DND-41 (cell line): ENCODE measurements around the gene SYS1.

ENCODE experiments used
- CTCF ChIP-seq: IDR thresholded peaks from 2 replicates; pipeline ENCODE4 v1.5.1; 2012; ENCODE audit warnings: borderline replicate concordance, low read length, moderate library complexity, mild to moderate bottlenecking; ENCODE audit not compliant: poor library complexity, severe bottlenecking; ENCODE audit errors: extremely low read depth
- EZH2 ChIP-seq: IDR thresholded peaks from 3 replicates; pipeline ENCODE4 v1.6.1; 2012; ENCODE audit warnings: borderline replicate concordance, low read depth, mild to moderate bottlenecking, moderate library complexity, low read length, inconsistent platforms; ENCODE audit not compliant: severe bottlenecking

- TF ChIP-seq CTCF, result no peak
- TF ChIP-seq EZH2, result no peak
Observed at GRCh38 chr20:45358282-45359068, 4.5 kb upstream of the SYS1 start.
